Measurements from ENCODE around the gene GMPS. TPM values are rescaled to one million over a fixed set of nuclear protein-coding genes. Genes with fewer than 3 reads are reported as not detected.

Gene GMPS
- 46.5 TPM for total RNA-seq

DNA sequence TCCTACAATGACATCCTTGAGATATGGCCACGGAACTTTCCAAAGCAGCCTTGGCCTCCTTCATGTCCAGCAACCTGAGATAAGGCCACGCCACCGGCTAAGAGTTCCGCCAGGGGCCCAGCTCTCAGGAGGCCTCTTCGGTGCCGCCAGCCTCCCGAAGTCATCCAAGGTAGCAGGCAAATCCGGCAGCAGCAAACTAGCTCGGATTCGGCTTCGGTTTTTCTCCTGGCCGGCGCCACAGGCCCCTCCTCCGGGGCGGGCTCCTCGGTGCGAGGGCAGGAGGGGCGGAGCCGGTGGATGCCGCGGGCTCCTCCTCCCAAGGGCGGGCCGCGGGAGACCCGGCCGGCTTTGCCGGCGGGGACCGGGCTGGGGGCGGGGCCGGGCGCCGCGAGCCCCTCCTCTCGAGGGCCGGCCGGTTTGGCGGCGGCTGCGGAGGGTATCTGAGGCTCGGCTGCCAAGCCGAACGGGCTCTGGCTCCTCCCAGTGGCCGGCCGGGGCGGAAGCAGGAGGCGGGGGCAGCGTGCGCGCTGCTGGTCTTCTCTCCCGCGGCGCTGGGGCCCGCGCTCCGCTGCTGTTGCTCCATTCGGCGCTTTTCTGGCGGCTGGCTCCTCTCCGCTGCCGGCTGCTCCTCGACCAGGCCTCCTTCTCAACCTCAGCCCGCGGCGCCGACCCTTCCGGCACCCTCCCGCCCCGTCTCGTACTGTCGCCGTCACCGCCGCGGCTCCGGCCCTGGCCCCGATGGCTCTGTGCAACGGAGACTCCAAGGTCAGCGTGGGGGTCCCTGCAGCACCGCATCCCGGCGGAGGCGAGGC, at the start of gene GMPS:
TSS of gene GMPS (plus strand) at position 518 of the 812 bp plus-strand sequence. CDS start at position 739, 221 bp downstream.

GRCh38 chr3:155854141-155854940, 16.1 kb upstream of the GMPS start, which contains the start of gene SLC33A1:
SLC33A1 (minus strand) TSS chr3:155854427; CDS start chr3:155853997, 430 bp downstream.

Other genes starting within 250 kb of the GMPS start
- 35.0 TPM for gene PLCH1, start 125.6 kb upstream of the GMPS start, total RNA-seq
- gene C3orf33, start 64.4 kb upstream of the GMPS start, total RNA-seq = 10.0 TPM
- gene SLC33A1, start 16.2 kb upstream of the GMPS start, total RNA-seq = 38.5 TPM
- 23.5 TPM for gene KCNAB1, start 249.9 kb downstream of the GMPS start, total RNA-seq